ENCODE measurements around the gene AMFR. TPM values are rescaled to one million over a fixed set of nuclear protein-coding genes. Genes with fewer than 3 reads are reported as not detected.

AMFR gene
- total RNA-seq, 4 donors from 2014 or later: 81.5 to 190 (median 112) TPM

- Histone ChIP-seq H3K27ac (no peak overlapping the region), H3K9me3 (no peaks in the 10 kb centered on the region), H3K36me3 (no peaks in the 10 kb centered on the region), H3K27me3 (no peaks in the 10 kb centered on the region), H3K4me3 (no peak overlapping the region), H3K4me1 (no peaks in the 10 kb centered on the region)
- TF ChIP-seq CTCF (IDR thresholded peaks at IDR 0.05): no peak
- no peak for TF ChIP-seq POLR2A (IDR thresholded peaks at IDR 0.05)
- intact Hi-C loops (cut with DNase I; ENCODE audit: low total_unique reads): no loop called here
- DNase-seq: no peak
Observed at GRCh38 chr16:56363781-56364565, 61.4 kb downstream of the AMFR start.

- no peaks in the 10 kb centered on the region for H3K4me1 ChIP-seq
- no peak for TF ChIP-seq CTCF (IDR thresholded peaks at IDR 0.05)
- no peak for TF ChIP-seq POLR2A (IDR thresholded peaks at IDR 0.05)
- H3K9me3 ChIP-seq: no peaks in the 10 kb centered on the region
- H3K4me3 ChIP-seq: no peak overlapping the region
- no peaks in the 10 kb centered on the region for H3K36me3 ChIP-seq
- intact Hi-C loops (cut with DNase I; ENCODE audit: low total_unique reads): no loop called here
- H3K27me3 ChIP-seq: no peaks in the 10 kb centered on the region
- no peak for DNase-seq
- no peak overlapping the region for H3K27ac ChIP-seq
Observed at GRCh38 chr16:56363181-56363716, 62.1 kb downstream of the AMFR start.

- TF ChIP-seq POLR2A (IDR thresholded peaks at IDR 0.05): no peak
- TF ChIP-seq CTCF (IDR thresholded peaks at IDR 0.05): no peak
- no peak for DNase-seq
- Histone ChIP-seq H3K36me3 (no peaks in the 10 kb centered on the region), H3K4me3 (no peak overlapping the region), H3K4me1 (no peaks in the 10 kb centered on the region), H3K9me3 (no peaks in the 10 kb centered on the region), H3K27me3 (no peaks in the 10 kb centered on the region), H3K27ac (no peak overlapping the region)
- intact Hi-C loops (cut with DNase I; ENCODE audit: low total_unique reads): no loop called here
Observed at GRCh38 chr16:56362706-56363105, 62.6 kb downstream of the AMFR start.

GRCh38 chr16:56362057-56362655 is 63.2 kb downstream of the AMFR start:
- Histone ChIP-seq H3K36me3 (no peaks in the 10 kb centered on the region), H3K27me3 (no peaks in the 10 kb centered on the region), H3K9me3 (no peaks in the 10 kb centered on the region), H3K4me1 (no peaks in the 10 kb centered on the region), H3K4me3 (no peak overlapping the region), H3K27ac (no peak overlapping the region)
- intact Hi-C loops (cut with DNase I; ENCODE audit: low total_unique reads): no loop called here
- no peak for TF ChIP-seq POLR2A (IDR thresholded peaks at IDR 0.05)
- TF ChIP-seq CTCF (IDR thresholded peaks at IDR 0.05): no peak
- peak in 1 of 2 donors; percentile 10 for DNase-seq

All from uterus (tissue), 4 donors.